SK-N-SH treated with all-trans-retinoic acid at 6 μM for 48 hours (cell line): ENCODE results near the gene IPPK.

Experiments used
- GLIS3 ChIP-seq: fragments of 250-450 bp; sonication (Bioruptor Pico); IDR thresholded peaks from 2 replicates; pipeline ENCODE4 v1.5.0; 2020; ENCODE audit warnings: mild to moderate bottlenecking, moderate library complexity
- RARB ChIP-seq: fragments of 250-450 bp; sonication (Bioruptor Pico); IDR thresholded peaks from 2 replicates; pipeline ENCODE4 v1.8.0; 2021; ENCODE audit warnings: mild to moderate bottlenecking, moderate library complexity
- TOX ChIP-seq: fragments of 250-450 bp; sonication (Bioruptor Pico); IDR thresholded peaks from 2 replicates; pipeline ENCODE4 v1.8.0; 2021; ENCODE audit warnings: mild to moderate bottlenecking, moderate library complexity, borderline replicate concordance
- ZC3H10 ChIP-seq: fragments of 250-450 bp; sonication (Bioruptor Pico); IDR thresholded peaks from 2 replicates; pipeline ENCODE4 v1.5.1; 2021; ENCODE audit warnings: mild to moderate bottlenecking, moderate library complexity
- ZNF565 ChIP-seq: fragments of 450-650 bp; formaldehyde crosslinking; conservative IDR thresholded peaks from 2 replicates; pipeline ENCODE4 v1.5.0; 2020; ENCODE audit warnings: low read depth, mild to moderate bottlenecking, moderate library complexity
- ZNF8 ChIP-seq: fragments of 450-650 bp; formaldehyde crosslinking; IDR thresholded peaks from 2 replicates; pipeline ENCODE4 v1.5.0; 2020; ENCODE audit warnings: mild to moderate bottlenecking, moderate library complexity
- TF ChIP-seq, protein P1 (sequence below): fragments of 250-450 bp; sonication (Bioruptor Pico); IDR thresholded peaks from 2 replicates; pipeline ENCODE4 v1.5.0; 2020; ENCODE audit warnings: mild to moderate bottlenecking, moderate library complexity
- TF ChIP-seq, protein P2 (sequence below): fragments of 250-450 bp; sonication (Bioruptor Pico); IDR thresholded peaks from 2 replicates; pipeline ENCODE4 v1.8.0; 2020; ENCODE audit warnings: mild to moderate bottlenecking, moderate library complexity, borderline replicate concordance
- TF ChIP-seq, protein P3 (sequence below): fragments of 250-450 bp; sonication (Bioruptor Pico); IDR thresholded peaks from 2 replicates; pipeline ENCODE4 v1.8.0; 2021; ENCODE audit warnings: low read depth, mild to moderate bottlenecking, moderate library complexity, borderline replicate concordance
- TF ChIP-seq, protein P4 (sequence below): fragments of 250-450 bp; sonication (Bioruptor Pico); IDR thresholded peaks from 2 replicates; pipeline ENCODE4 v1.5.1; 2020; ENCODE audit warnings: low read depth, mild to moderate bottlenecking, moderate library complexity

DNA sequence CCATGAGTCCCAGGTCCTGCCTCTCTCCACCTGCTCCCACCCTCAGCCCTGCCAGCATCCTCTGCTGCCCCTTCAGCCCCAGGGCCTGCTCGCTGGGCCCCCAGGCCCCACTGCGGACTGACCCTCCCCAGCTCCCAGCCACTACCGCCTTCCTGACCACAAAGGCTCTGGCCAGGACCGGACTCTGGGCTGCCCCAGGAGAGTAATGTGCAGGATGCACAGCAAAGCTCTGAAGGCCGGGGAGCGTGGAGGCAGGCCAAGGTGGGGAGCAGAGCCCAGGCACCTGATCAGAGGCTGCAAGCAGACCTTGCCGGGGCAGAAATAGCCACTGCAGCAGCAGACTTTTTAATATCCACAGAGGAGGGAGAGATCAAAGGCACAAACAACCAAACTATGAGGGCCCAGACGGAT lies 27.9 kb downstream of the IPPK start:
- TF ChIP-seq, protein P1, sequence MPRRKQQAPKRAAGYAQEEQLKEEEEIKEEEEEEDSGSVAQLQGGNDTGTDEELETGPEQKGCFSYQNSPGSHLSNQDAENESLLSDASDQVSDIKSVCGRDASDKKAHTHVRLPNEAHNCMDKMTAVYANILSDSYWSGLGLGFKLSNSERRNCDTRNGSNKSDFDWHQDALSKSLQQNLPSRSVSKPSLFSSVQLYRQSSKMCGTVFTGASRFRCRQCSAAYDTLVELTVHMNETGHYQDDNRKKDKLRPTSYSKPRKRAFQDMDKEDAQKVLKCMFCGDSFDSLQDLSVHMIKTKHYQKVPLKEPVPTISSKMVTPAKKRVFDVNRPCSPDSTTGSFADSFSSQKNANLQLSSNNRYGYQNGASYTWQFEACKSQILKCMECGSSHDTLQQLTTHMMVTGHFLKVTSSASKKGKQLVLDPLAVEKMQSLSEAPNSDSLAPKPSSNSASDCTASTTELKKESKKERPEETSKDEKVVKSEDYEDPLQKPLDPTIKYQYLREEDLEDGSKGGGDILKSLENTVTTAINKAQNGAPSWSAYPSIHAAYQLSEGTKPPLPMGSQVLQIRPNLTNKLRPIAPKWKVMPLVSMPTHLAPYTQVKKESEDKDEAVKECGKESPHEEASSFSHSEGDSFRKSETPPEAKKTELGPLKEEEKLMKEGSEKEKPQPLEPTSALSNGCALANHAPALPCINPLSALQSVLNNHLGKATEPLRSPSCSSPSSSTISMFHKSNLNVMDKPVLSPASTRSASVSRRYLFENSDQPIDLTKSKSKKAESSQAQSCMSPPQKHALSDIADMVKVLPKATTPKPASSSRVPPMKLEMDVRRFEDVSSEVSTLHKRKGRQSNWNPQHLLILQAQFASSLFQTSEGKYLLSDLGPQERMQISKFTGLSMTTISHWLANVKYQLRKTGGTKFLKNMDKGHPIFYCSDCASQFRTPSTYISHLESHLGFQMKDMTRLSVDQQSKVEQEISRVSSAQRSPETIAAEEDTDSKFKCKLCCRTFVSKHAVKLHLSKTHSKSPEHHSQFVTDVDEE (CRISPR knock-in tag): no peak
- TF ChIP-seq GLIS3 (CRISPR knock-in tag) (no peak), RARB (CRISPR knock-in tag) (no peak), ZC3H10 (CRISPR knock-in tag) (no peak), ZNF8 (CRISPR knock-in tag) (no peak), ZNF565 (CRISPR knock-in tag) (no peak), TOX (no peak)
- TF ChIP-seq, protein P2, sequence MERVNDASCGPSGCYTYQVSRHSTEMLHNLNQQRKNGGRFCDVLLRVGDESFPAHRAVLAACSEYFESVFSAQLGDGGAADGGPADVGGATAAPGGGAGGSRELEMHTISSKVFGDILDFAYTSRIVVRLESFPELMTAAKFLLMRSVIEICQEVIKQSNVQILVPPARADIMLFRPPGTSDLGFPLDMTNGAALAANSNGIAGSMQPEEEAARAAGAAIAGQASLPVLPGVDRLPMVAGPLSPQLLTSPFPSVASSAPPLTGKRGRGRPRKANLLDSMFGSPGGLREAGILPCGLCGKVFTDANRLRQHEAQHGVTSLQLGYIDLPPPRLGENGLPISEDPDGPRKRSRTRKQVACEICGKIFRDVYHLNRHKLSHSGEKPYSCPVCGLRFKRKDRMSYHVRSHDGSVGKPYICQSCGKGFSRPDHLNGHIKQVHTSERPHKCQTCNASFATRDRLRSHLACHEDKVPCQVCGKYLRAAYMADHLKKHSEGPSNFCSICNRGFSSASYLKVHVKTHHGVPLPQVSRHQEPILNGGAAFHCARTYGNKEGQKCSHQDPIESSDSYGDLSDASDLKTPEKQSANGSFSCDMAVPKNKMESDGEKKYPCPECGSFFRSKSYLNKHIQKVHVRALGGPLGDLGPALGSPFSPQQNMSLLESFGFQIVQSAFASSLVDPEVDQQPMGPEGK (CRISPR knock-in tag): no peak
- TF ChIP-seq, protein P3, sequence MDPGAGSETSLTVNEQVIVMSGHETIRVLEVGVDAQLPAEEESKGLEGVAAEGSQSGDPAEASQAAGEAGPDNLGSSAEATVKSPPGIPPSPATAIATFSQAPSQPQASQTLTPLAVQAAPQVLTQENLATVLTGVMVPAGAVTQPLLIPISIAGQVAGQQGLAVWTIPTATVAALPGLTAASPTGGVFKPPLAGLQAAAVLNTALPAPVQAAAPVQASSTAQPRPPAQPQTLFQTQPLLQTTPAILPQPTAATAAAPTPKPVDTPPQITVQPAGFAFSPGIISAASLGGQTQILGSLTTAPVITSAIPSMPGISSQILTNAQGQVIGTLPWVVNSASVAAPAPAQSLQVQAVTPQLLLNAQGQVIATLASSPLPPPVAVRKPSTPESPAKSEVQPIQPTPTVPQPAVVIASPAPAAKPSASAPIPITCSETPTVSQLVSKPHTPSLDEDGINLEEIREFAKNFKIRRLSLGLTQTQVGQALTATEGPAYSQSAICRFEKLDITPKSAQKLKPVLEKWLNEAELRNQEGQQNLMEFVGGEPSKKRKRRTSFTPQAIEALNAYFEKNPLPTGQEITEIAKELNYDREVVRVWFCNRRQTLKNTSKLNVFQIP: no peak
- TF ChIP-seq, protein P4, sequence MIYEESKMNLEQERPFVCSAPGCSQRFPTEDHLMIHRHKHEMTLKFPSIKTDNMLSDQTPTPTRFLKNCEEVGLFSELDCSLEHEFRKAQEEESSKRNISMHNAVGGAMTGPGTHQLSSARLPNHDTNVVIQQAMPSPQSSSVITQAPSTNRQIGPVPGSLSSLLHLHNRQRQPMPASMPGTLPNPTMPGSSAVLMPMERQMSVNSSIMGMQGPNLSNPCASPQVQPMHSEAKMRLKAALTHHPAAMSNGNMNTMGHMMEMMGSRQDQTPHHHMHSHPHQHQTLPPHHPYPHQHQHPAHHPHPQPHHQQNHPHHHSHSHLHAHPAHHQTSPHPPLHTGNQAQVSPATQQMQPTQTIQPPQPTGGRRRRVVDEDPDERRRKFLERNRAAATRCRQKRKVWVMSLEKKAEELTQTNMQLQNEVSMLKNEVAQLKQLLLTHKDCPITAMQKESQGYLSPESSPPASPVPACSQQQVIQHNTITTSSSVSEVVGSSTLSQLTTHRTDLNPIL (CRISPR knock-in tag): no peak
